ENCODE measurements around the gene LCN10.
A peak's percentile ranks its signal among the peaks of the same experiment; 100 is the strongest.
"Not testable (repeated sequence)": the region's sequence is repeated elsewhere in the genome, so short reads cannot be mapped to it uniquely, and the experiment has no call there.

LCN10 gene

DNA sequence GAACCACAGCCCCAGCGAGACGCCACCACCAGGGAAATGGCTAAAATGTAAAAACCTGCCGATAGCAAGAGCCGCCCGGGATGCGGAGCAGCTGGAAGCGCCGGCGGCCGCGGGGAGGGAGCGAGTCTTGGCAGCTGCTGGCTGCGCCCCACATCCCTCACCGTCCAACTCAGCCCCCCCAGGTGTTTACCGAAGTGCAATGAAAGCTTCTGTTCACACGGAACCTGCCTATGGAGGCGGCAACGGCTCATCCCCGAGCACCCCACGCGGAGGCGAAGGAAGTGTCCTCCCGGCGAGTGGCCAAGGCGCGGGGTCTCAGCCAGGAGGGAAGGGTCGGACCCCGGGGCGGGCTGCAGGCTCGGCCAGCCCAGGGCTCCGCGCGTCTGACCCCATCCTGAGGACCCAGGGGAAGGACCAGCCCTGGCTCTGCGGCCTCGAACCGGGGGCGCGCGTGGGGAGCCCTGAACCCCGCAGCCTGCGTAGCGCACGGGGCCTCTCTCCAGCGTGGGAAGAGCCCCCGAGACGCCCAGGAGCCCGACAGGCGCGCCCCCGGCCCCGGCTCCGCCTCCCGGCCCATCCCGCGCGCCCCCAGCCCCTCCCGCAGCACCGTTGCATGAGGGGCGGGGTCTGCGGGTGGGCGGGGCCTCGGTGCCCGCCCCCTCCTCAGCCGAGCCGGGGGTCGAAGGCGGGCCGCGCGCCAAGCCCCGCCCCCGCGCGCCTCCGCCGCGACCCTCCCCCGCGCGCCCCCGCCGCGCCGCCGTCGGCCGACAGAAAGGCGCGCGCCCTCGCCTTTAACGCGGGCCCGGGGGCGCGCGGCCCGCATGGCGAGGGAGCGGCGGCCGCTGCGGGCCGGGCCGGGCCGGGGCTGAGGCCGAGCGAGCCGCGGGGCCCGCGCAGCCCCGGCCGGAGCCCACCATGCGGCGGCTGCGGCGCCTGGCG, 30.7 kb downstream of the LCN10 start, which contains the start of gene DIPK1B:
DIPK1B (plus strand) TSS at position 822 of the 939 bp plus-strand sequence; CDS start at position 916, 94 bp downstream.
- Mint-ChIP-seq H3K27me3 (peaks cover 11% of the 10 kb centered on the region), H3K4me3 (peak within 1 kb of the TSS; percentile 76), H3K27ac (no peak within 1 kb of the TSS), H3K4me1 (peaks cover 4% of the 10 kb centered on the region), H3K9me3 (no peaks in the 10 kb centered on the region), H3K36me3 (no peaks in the 10 kb centered on the region)

DNA sequence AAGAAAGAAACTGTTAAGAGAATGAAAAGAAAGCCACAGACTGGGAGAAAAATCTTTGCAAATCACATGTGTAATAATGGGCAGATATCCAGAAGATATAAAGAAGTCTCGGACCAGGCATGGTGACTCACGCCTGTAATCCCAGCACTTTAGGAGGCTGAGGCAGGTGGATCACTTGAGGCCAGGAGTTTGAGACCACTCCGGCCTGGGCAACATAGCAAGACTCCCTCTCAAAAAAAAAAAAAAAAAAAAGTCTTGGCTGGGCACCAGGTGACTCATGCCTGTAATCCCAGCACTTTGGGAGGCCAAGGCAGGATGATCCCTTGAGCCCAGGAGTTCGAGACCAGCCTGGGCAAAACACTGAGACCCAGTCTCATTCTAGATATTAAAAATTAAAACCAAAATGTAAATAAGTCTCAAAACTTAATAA, 31.5 kb downstream of the LCN10 start:
- H3K4me1 Mint-ChIP-seq, H3K9me3 Mint-ChIP-seq, H3K36me3 Mint-ChIP-seq, H3K27ac Mint-ChIP-seq: not testable (repeated sequence)
- Mint-ChIP-seq H3K27me3 (peaks cover 11% of the 10 kb centered on the region), H3K4me3 (peak overlapping the region; percentile 76)

DNA sequence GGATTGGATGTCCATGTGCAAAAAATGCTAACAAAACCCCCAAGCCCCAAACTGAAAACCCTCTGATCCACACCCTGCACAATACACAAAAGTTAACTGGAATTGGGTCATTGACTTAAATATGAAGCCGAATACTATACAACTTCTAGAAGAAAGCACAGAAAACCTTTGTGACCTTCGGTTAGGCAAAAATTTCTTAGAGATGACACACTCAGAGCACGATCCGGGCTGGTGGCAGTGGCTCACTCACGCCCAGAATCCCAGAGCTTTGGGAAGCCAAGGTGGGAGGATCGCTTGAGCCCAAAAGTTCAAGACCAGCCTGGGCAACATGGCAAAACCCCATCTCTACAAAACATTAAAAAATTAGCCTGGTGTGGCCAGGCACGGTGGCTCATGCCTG, 32.2 kb downstream of the LCN10 start:
- H3K27me3 Mint-ChIP-seq: peaks cover 11% of the 10 kb centered on the region
- H3K27ac Mint-ChIP-seq: peak overlapping the region; percentile 30
- H3K36me3 Mint-ChIP-seq: no peaks in the 10 kb centered on the region
- H3K4me3 Mint-ChIP-seq: no peak overlapping the region
- peaks cover 4% of the 10 kb centered on the region for H3K4me1 Mint-ChIP-seq
- H3K9me3 Mint-ChIP-seq: no peaks in the 10 kb centered on the region

DNA sequence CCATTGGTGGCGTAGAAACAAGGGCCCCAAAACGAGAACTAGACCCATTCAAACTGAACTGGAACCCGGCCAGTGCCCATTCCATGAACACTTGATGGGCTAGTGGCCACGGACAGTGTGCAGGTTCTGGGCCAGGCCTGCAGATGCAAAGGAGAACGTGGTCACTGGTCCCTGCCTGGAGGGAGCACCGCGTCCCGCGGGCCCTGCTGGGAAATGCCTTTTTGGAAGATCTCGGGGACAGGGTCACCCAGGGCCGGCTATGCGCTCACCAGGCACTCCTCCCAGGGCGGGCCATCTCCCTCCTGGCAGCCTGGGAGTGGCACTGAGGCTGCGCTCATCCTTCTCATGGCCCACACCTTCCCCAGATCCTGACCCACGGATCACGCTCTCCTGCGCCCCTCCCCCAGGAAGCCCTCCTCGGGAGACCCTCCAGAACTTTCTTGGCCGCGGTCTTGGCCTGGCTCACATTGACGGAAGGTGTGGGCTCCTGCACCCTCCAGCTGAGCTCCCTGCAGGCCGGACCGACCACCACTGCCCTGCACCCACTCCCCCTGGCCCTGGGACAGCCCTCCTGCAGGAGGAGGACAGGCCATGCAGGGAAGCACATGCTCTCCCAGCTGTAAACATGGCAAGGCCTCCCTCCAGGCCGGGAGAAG, 33.2 kb downstream of the LCN10 start:
- H3K4me1 Mint-ChIP-seq: peaks cover 4% of the 10 kb centered on the region

DNA sequence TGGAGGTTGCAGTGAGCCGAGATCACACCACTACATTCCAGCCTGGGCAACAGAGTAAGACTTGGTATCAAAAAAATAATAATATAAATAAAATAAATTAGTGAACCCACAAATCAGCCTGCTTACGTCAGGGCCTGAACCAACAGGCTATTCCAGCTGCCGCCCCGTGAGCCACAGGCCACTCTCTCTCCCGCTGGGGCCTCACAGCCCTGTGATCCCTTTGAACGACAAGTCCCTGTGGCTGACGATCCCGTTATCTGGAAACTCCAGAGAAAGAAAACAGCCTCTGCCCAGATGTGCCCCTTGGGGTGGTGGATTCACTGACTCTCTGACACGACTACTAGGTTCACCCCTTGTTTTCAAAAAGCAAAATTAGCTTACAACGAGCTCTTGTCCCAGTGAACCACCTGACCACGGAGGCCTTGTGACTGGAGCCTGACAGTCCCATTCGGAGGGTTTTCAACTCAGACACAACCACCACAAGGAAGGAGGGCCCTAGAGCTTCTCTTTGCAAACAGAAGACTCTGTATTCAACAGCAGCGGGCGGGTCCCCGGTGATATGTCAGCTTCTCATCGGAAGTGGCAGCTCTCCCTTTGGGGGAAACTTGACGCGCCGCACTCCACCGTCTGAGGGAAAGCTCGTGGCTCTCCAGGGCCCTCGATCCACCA, 34.8 kb downstream of the LCN10 start:
- no peak overlapping the region for H3K4me3 Mint-ChIP-seq
- H3K27me3 Mint-ChIP-seq: peaks cover 11% of the 10 kb centered on the region
- no peak overlapping the region for H3K27ac Mint-ChIP-seq

More for the DNA sequence above, 33.2 kb downstream of the LCN10 start:
- Mint-ChIP-seq H3K27ac (no peak overlapping the region), H3K9me3 (no peaks in the 10 kb centered on the region), H3K36me3 (no peaks in the 10 kb centered on the region), H3K27me3 (peaks cover 11% of the 10 kb centered on the region), H3K4me3 (no peak overlapping the region)

DNA sequence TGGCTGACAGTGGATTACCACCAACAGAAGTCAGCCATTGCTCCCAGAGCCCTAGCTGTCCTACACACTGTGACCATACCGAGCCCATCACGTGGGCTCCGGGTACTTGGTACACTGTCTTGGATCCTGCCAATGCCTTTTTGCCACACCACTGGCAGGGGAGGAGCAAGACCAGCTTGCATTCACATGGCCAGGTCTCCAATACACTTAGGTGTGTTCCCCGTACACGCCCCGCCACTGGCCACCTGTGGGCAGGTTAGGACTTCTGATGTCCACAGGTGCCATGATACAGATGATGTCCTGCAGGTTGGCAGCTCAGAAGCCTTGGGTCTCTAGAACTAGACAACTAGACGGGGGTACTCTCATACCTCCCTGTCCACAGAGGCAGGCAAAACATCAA, 35.7 kb downstream of the LCN10 start:
- Mint-ChIP-seq H3K36me3 (no peaks in the 10 kb centered on the region), H3K27me3 (peaks cover 11% of the 10 kb centered on the region), H3K9me3 (no peaks in the 10 kb centered on the region), H3K4me3 (no peak overlapping the region), H3K4me1 (peaks cover 4% of the 10 kb centered on the region), H3K27ac (no peak overlapping the region)

More for the DNA sequence above, 34.8 kb downstream of the LCN10 start:
- Mint-ChIP-seq H3K4me1 (peaks cover 4% of the 10 kb centered on the region), H3K9me3 (no peaks in the 10 kb centered on the region), H3K36me3 (no peaks in the 10 kb centered on the region)

DNA sequence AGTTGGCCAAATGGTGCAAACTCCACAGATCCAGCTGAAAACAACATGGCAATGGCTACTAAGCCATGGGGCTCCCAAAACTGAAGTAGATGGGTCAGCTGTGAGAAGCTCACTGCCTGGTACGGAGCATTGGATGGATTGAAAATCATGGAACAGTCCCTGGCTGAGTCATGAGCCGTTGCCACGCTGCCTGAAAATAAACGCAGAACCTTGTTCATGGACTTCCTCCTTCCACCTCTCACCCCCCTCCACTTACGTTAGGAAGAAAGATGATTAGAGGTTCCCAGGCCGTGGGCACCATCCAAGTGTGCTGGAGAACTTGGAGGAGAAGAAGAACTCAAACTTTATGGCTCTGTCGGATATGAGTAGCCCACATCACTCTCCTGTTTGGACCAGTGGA, 37.2 kb downstream of the LCN10 start:
- Mint-ChIP-seq H3K9me3 (no peaks in the 10 kb centered on the region), H3K27me3 (peaks cover 3% of the 10 kb centered on the region), H3K4me3 (no peak overlapping the region), H3K27ac (no peak overlapping the region), H3K36me3 (no peaks in the 10 kb centered on the region), H3K4me1 (peaks cover 13% of the 10 kb centered on the region)

DNA sequence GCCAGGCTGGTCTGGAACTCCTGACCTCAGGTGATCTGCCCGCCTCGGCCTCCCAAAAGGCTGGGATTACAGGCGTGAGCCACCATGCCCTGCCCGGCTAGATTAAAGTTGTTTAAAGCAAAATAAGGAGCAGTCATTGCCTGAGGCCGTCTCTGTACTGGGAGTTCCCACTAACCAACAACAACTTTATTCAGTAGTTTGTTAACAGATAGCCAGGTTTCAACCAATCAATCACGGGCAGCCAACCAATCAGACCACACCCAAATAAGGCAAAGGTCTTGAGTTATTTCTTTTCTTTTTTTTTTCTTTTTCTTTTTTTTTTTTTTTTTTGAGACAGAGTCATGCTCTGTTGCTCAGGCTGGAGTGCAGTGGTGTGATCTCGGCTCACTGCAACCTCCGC, 38.0 kb downstream of the LCN10 start:
- not testable (repeated sequence) for H3K9me3 Mint-ChIP-seq, H3K27me3 Mint-ChIP-seq, H3K4me3 Mint-ChIP-seq

DNA sequence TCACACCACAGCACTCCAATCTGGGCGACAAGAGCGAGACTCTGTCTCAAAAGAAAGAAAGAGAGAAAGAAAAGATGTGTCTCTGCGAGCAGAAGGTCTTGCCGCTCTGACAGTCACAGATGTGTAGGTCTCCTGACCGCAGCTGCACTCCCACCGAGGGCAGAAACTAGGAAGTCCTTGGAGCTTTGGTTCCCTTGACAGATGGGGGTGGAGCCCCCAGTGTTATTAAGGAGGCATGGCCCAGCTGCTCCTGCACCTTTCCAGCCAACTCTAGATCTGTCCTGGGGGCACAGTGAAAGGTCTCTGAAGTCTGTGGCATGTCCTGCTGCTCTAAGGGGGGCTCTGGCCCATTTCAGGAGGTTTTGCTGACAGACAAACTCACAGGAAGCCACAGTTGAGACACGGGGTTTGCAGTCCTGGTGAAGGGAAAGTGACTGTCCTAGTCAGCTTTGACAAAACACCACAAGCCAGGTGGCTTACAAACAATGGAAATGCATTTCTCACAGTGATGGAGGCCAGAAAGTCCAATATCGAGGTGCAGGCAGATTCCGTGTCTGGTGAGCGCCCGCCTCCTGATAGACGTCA, 39.4 kb downstream of the LCN10 start:
- Mint-ChIP-seq H3K4me3 (no peak overlapping the region), H3K27ac (no peak overlapping the region), H3K36me3 (no peaks in the 10 kb centered on the region), H3K27me3 (peaks cover 5% of the 10 kb centered on the region), H3K4me1 (peaks cover 17% of the 10 kb centered on the region), H3K9me3 (no peaks in the 10 kb centered on the region)

More for the DNA sequence above, 38.0 kb downstream of the LCN10 start:
- H3K4me1 Mint-ChIP-seq: peaks cover 17% of the 10 kb centered on the region
- H3K27ac Mint-ChIP-seq, H3K36me3 Mint-ChIP-seq: not testable (repeated sequence)

DNA sequence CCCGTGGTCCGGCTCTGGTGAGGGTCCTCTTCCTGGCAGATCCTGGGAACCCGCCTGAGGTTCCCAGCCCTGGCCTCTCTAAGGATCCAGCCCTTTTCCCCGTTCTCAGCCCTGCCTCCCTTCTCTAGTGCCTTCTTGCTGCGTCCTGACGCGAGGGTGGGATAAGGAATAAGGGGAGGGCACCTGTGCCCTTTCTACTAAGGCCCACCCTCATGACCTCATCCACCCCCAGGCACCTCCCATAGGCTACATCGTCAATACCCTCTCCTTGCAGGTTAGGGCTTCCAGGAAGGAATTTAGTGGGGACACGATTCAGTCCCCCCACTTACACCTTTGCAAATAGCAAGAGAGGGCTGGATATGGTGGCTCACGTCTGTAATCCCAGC, 41.1 kb downstream of the LCN10 start:
- Mint-ChIP-seq H3K36me3 (no peaks in the 10 kb centered on the region), H3K27me3 (peaks cover 5% of the 10 kb centered on the region), H3K4me3 (peak overlapping the region; percentile 74), H3K4me1 (peaks cover 17% of the 10 kb centered on the region), H3K9me3 (no peaks in the 10 kb centered on the region), H3K27ac (peak overlapping the region; percentile 52)

DNA sequence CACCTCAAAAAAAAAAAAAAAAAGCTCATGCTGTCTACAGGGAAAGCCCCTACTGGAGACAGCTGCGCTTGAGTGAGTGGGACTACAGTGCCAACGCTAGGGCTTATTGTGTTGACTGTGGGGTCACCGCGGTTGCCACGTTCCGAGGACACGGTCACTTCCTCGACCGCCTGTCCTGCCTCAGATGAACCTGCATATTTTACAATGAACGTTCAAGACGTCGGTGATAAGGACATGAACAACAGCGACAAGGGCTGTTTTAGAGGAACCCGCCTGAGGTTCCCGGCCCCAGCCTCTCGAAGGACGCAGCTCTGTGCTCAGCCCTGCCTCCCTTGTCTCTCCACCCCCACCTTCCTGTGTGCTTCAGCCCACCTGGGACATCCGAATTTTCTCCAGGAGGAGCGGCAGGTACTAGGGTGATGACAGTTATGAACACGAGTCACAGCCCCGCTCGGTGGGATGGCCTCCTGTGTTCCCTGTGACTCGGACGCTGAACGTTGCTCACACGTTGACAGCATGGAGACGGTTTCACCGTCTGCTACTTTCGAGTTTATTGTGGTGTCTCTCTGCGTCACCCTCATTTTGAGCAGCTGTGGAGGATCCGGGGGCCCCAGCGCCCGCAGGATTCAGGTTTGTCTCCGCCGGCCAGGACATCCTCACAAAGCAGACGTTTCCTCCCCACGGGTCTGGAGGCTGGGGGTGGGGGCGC, 41.6 kb downstream of the LCN10 start:
- Mint-ChIP-seq H3K36me3 (no peaks in the 10 kb centered on the region), H3K4me1 (peaks cover 17% of the 10 kb centered on the region), H3K9me3 (no peaks in the 10 kb centered on the region), H3K4me3 (peak overlapping the region; percentile 74), H3K27ac (peak overlapping the region; percentile 86), H3K27me3 (peaks cover 5% of the 10 kb centered on the region)

DNA sequence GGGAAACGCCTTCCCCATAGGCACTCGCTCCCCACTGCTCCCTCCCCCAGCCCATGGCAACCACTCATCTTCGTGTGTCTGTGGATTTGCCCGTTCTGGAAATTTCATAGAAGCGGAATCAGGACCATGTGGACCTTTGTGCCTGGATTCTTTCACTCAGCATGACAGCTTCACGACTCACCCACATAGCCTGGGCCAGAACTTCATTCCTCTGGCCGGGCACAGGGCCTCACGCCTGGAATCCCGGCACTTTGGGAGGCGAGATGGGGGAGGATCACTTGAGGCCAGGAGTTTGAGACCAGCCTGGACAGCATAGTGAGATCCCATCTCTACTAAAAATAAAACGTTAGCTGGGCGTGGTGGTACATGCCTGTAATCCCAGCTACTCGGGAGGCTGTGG, 42.4 kb downstream of the LCN10 start:
- H3K27ac Mint-ChIP-seq: peak overlapping the region; percentile 55
- no peak overlapping the region for H3K4me3 Mint-ChIP-seq
- peaks cover 17% of the 10 kb centered on the region for H3K4me1 Mint-ChIP-seq
- no peaks in the 10 kb centered on the region for H3K36me3 Mint-ChIP-seq
- peaks cover 5% of the 10 kb centered on the region for H3K27me3 Mint-ChIP-seq
- no peaks in the 10 kb centered on the region for H3K9me3 Mint-ChIP-seq

DNA sequence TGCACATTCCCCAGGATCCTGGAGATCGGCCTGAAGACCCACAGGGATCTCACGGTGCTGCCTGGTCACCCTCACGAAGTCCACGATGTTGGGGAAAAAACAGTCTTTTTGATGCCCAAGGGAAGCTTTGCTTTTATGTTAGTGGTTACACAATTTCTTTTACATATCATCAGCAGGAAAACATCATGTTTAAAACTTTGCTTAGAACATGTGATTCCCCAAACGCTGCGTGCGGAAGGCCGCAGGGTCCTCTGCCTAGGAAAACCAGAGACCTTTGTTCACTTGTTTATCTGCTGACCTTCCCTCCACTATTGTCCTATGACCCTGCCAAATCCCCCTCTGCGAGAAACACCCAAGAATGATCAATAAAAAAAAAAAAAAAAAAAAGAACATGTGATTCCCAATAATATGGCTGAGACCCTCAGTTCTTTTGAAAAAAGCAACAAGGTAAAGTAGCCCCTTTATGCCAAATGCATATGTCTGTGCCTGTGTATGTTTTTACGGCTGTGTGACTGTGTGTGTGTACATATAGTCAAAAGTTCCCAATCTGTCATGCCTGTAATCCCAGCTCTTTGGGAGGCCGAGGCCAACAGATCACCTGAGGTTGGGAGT, 44.0 kb downstream of the LCN10 start:
- Mint-ChIP-seq H3K9me3 (no peaks in the 10 kb centered on the region), H3K4me1 (peaks cover 17% of the 10 kb centered on the region), H3K27me3 (peaks cover 5% of the 10 kb centered on the region), H3K36me3 (no peaks in the 10 kb centered on the region), H3K4me3 (no peak overlapping the region), H3K27ac (no peak overlapping the region)

DNA sequence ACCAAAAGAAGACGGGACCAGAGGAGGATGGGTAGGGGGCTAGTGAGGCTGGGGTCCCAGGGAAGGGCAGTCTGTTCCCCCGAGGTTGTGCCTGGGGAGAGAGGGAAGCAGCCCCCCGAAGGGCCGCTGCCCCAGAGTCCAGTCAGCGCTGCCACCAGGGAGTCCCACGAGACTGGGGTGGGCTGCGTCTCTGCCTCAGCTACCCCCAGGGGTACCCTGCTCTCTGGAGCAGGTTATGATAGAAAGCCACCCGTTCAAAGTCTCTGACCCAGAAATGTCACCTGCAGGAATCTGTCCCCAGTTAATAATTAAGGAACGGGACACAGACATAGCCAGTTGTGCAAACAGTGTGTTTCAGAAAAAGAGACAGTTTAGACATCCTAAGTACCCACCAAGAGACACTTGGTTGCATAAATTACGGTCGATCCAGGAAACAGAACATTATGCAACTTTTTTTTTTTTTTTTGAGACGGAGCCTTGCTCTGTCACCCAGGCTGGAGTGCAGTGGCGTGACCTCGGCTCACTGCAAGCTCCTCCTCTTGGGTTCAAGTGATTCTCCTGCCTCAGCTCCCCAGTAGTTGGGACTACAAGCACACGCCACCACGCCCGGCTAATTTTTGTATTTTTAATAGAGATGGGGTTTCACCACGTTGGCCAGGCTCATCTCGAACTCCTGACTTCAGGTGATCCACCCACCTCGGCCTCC, 44.8 kb downstream of the LCN10 start:
- no peak overlapping the region for H3K4me3 Mint-ChIP-seq
- no peak overlapping the region for H3K27ac Mint-ChIP-seq

More for the DNA sequence above, 44.8 kb downstream of the LCN10 start:
- Mint-ChIP-seq H3K4me1 (peaks cover 17% of the 10 kb centered on the region), H3K36me3 (no peaks in the 10 kb centered on the region), H3K9me3 (no peaks in the 10 kb centered on the region), H3K27me3 (peaks cover 9% of the 10 kb centered on the region)
